ENCODE measurements around the gene SNTA1.

Gene SNTA1

GRCh38 chr20:33404281-33404680, 39.3 kb downstream of the SNTA1 start:
- no peaks in the 10 kb centered on the region for H3K27me3 ChIP-seq (ENCODE audit: control insufficient read depth in 3 of 3, insufficient read depth in 3 of 3, low read depth in 1 of 3, low read length in 3 of 3)
- no peak overlapping the region for H3K27ac ChIP-seq (replicated peaks; ENCODE audit: low read length)
- H3K79me1 ChIP-seq (ENCODE audit: low read depth, low read length), result peaks cover 11% of the 10 kb centered on the region
- DNase-seq (ENCODE audit: low spot score), result no peak
- peaks cover 0 to 6% of the 10 kb centered on the region in 2 donors for H3K9me3 ChIP-seq (replicated peaks in 1 of 2; ENCODE audit: control insufficient read depth in 2 of 2, insufficient read depth in 1 of 2, low read depth in 1 of 2, low read length in 2 of 2)
- H3K36me3 ChIP-seq (replicated peaks in 1 of 2; ENCODE audit: control insufficient read depth in 2 of 2, insufficient read depth in 2 of 2, low read length in 2 of 2), result peaks cover 0 to 22% of the 10 kb centered on the region in 2 donors
- H3K4me1 ChIP-seq (ENCODE audit: control insufficient read depth in 2 of 2, insufficient read depth in 1 of 2, low read depth in 1 of 2, low read length in 2 of 2), result peaks cover 6 to 10% of the 10 kb centered on the region in 2 donors
- H2BK12ac ChIP-seq (ENCODE audit: low read length), result no peak overlapping the region
- no peak overlapping the region for H3K4me2 ChIP-seq (ENCODE audit: insufficient read depth, low read length, poor library complexity, severe bottlenecking)
- H3K18ac ChIP-seq (ENCODE audit: low read length), result no peak overlapping the region
- no peak overlapping the region for H2AK5ac ChIP-seq (ENCODE audit: low read depth, low read length)
- no peak overlapping the region for H3K9ac ChIP-seq (ENCODE audit: low read depth, low read length, poor library complexity)
- H2AFZ ChIP-seq (ENCODE audit: low read length), result no peak overlapping the region
- H3K4ac ChIP-seq (ENCODE audit: low read length), result no peak overlapping the region
- WGBS, 2 donors (ENCODE audit: extremely low coverage in 2 of 2, insufficient read length in 2 of 2, insufficient replicate concordance in 1 of 2), result no CpG with 5 or more reads among the region's 2 CpGs
- H3K4me3 ChIP-seq (ENCODE audit: low read length in 2 of 2), result no peak overlapping the region
- no peak overlapping the region for H4K8ac ChIP-seq (ENCODE audit: low read depth, low read length)
- H2BK5ac ChIP-seq (ENCODE audit: low read length), result no peak overlapping the region
- H3K14ac ChIP-seq (ENCODE audit: low read length), result no peak overlapping the region
- no peak overlapping the region for H2BK15ac ChIP-seq (ENCODE audit: low read length)
- H2BK120ac ChIP-seq (ENCODE audit: low read depth, low read length), result no peak overlapping the region
- no peak overlapping the region for H4K91ac ChIP-seq (ENCODE audit: low read depth, low read length, poor library complexity)
- H3K23ac ChIP-seq (ENCODE audit: low read depth, low read length, poor library complexity), result no peak overlapping the region

GRCh38 chr20:33401921-33402369, 41.6 kb downstream of the SNTA1 start:
- Histone ChIP-seq H2BK5ac (ENCODE audit: low read length) (no peak overlapping the region), H2AK5ac (ENCODE audit: low read depth, low read length) (peak overlapping the region; percentile 3)

GRCh38 chr20:33401184-33401920, 42.2 kb downstream of the SNTA1 start, which contains the start of gene CDK5RAP1:
CDK5RAP1 (minus strand) TSS chr20:33401519; CDS start chr20:33397064, 4,455 bp downstream.
- peak within 1 kb of the TSS; percentile 66 for H3K4me2 ChIP-seq (ENCODE audit: insufficient read depth, low read length, poor library complexity, severe bottlenecking)
- peaks cover 0 to 14% of the 10 kb centered on the region in 2 donors for H3K36me3 ChIP-seq (replicated peaks in 1 of 2; ENCODE audit: control insufficient read depth in 2 of 2, insufficient read depth in 2 of 2, low read length in 2 of 2)
- H3K9me3 ChIP-seq (replicated peaks in 1 of 2; ENCODE audit: control insufficient read depth in 2 of 2, insufficient read depth in 1 of 2, low read depth in 1 of 2, low read length in 2 of 2), result no peaks in the 10 kb centered on the region
- peak within 1 kb of the TSS; percentile 96 for H3K9ac ChIP-seq (ENCODE audit: low read depth, low read length, poor library complexity)
- H2BK5ac ChIP-seq (ENCODE audit: low read length), result no peak within 1 kb of the TSS
- H2AK5ac ChIP-seq (ENCODE audit: low read depth, low read length), result peak within 1 kb of the TSS; percentile 3
- H3K27me3 ChIP-seq (ENCODE audit: control insufficient read depth in 3 of 3, insufficient read depth in 3 of 3, low read depth in 1 of 3, low read length in 3 of 3), result no peaks in the 10 kb centered on the region
- H3K14ac ChIP-seq (ENCODE audit: low read length), result peak within 1 kb of the TSS; percentile 2
- peak within 1 kb of the TSS; percentile 6 for H4K91ac ChIP-seq (ENCODE audit: low read depth, low read length, poor library complexity)
- no peak within 1 kb of the TSS for H3K4ac ChIP-seq (ENCODE audit: low read length)
- no peak within 1 kb of the TSS for H2BK15ac ChIP-seq (ENCODE audit: low read length)
- H3K4me1 ChIP-seq (ENCODE audit: control insufficient read depth in 2 of 2, insufficient read depth in 1 of 2, low read depth in 1 of 2, low read length in 2 of 2), result peaks cover 6 to 10% of the 10 kb centered on the region in 2 donors
- peak; percentile 82 for DNase-seq (ENCODE audit: low spot score)
- no peak within 1 kb of the TSS for H4K8ac ChIP-seq (ENCODE audit: low read depth, low read length)
- no CpG with 5 or more reads among the region's 43 CpGs for WGBS, 2 donors (ENCODE audit: extremely low coverage in 2 of 2, insufficient read length in 2 of 2, insufficient replicate concordance in 1 of 2)
- H3K18ac ChIP-seq (ENCODE audit: low read length), result peak within 1 kb of the TSS; percentile 99
- peaks cover 12% of the 10 kb centered on the region for H3K79me1 ChIP-seq (ENCODE audit: low read depth, low read length)
- no peak within 1 kb of the TSS for H3K27ac ChIP-seq (replicated peaks; ENCODE audit: low read length)
- peak within 1 kb of the TSS; percentile 79 to 99 for H3K4me3 ChIP-seq (ENCODE audit: low read length in 2 of 2)
- H2BK120ac ChIP-seq (ENCODE audit: low read depth, low read length), result peak within 1 kb of the TSS; percentile 68
- H2AFZ ChIP-seq (ENCODE audit: low read length), result peak within 1 kb of the TSS; percentile 97
- H3K23ac ChIP-seq (ENCODE audit: low read depth, low read length, poor library complexity), result peak within 1 kb of the TSS; percentile 99
- H2BK12ac ChIP-seq (ENCODE audit: low read length), result no peak within 1 kb of the TSS

More at GRCh38 chr20:33401921-33402369, 41.6 kb downstream of the SNTA1 start:
- Histone ChIP-seq H3K27ac (replicated peaks; ENCODE audit: low read length) (no peak overlapping the region), H3K18ac (ENCODE audit: low read length) (no peak overlapping the region), H3K23ac (ENCODE audit: low read depth, low read length, poor library complexity) (no peak overlapping the region), H2BK12ac (ENCODE audit: low read length) (no peak overlapping the region), H2AFZ (ENCODE audit: low read length) (peak overlapping the region; percentile 97), H3K4me3 (ENCODE audit: low read length in 2 of 2) (peak overlapping the region in 1 of 2 donors; percentile 79), H3K4ac (ENCODE audit: low read length) (no peak overlapping the region), H3K27me3 (ENCODE audit: control insufficient read depth in 3 of 3, insufficient read depth in 3 of 3, low read depth in 1 of 3, low read length in 3 of 3) (no peaks in the 10 kb centered on the region), H2BK120ac (ENCODE audit: low read depth, low read length) (no peak overlapping the region), H2BK15ac (ENCODE audit: low read length) (no peak overlapping the region), H3K14ac (ENCODE audit: low read length) (no peak overlapping the region), H3K9me3 (replicated peaks in 1 of 2; ENCODE audit: control insufficient read depth in 2 of 2, insufficient read depth in 1 of 2, low read depth in 1 of 2, low read length in 2 of 2) (no peaks in the 10 kb centered on the region), H3K9ac (ENCODE audit: low read depth, low read length, poor library complexity) (no peak overlapping the region), H3K79me1 (ENCODE audit: low read depth, low read length) (peaks cover 12% of the 10 kb centered on the region), H3K4me2 (ENCODE audit: insufficient read depth, low read length, poor library complexity, severe bottlenecking) (peak overlapping the region; percentile 47), H4K91ac (ENCODE audit: low read depth, low read length, poor library complexity) (no peak overlapping the region), H3K36me3 (replicated peaks in 1 of 2; ENCODE audit: control insufficient read depth in 2 of 2, insufficient read depth in 2 of 2, low read length in 2 of 2) (peaks cover 0 to 13% of the 10 kb centered on the region in 2 donors), H3K4me1 (ENCODE audit: control insufficient read depth in 2 of 2, insufficient read depth in 1 of 2, low read depth in 1 of 2, low read length in 2 of 2) (peaks cover 6 to 10% of the 10 kb centered on the region in 2 donors), H4K8ac (ENCODE audit: low read depth, low read length) (no peak overlapping the region)
- DNase-seq (ENCODE audit: low spot score), result no peak
- no CpG with 5 or more reads among the region's 8 CpGs for WGBS, 2 donors (ENCODE audit: extremely low coverage in 2 of 2, insufficient read length in 2 of 2, insufficient replicate concordance in 1 of 2)

- H3K4me1 ChIP-seq (ENCODE audit: control insufficient read depth in 2 of 2, insufficient read depth in 1 of 2, low read depth in 1 of 2, low read length in 2 of 2), result peaks cover 6 to 10% of the 10 kb centered on the region in 2 donors
- H3K9ac ChIP-seq (ENCODE audit: low read depth, low read length, poor library complexity), result peak overlapping the region; percentile 96
- H2BK15ac ChIP-seq (ENCODE audit: low read length), result no peak overlapping the region
- H3K23ac ChIP-seq (ENCODE audit: low read depth, low read length, poor library complexity), result no peak overlapping the region
- H3K9me3 ChIP-seq (replicated peaks in 1 of 2; ENCODE audit: control insufficient read depth in 2 of 2, insufficient read depth in 1 of 2, low read depth in 1 of 2, low read length in 2 of 2), result no peaks in the 10 kb centered on the region
- DNase-seq (ENCODE audit: low spot score), result no peak
- H3K27me3 ChIP-seq (ENCODE audit: control insufficient read depth in 3 of 3, insufficient read depth in 3 of 3, low read depth in 1 of 3, low read length in 3 of 3), result no peaks in the 10 kb centered on the region
- peak overlapping the region; percentile 97 for H2AFZ ChIP-seq (ENCODE audit: low read length)
- no peak overlapping the region for H4K8ac ChIP-seq (ENCODE audit: low read depth, low read length)
- peak overlapping the region; percentile 6 for H4K91ac ChIP-seq (ENCODE audit: low read depth, low read length, poor library complexity)
- peak overlapping the region; percentile 79 to 99 for H3K4me3 ChIP-seq (ENCODE audit: low read length in 2 of 2)
- H3K4ac ChIP-seq (ENCODE audit: low read length), result no peak overlapping the region
- no peak overlapping the region for H2BK12ac ChIP-seq (ENCODE audit: low read length)
- no peak overlapping the region for H3K18ac ChIP-seq (ENCODE audit: low read length)
- no peak overlapping the region for H2BK5ac ChIP-seq (ENCODE audit: low read length)
- H3K27ac ChIP-seq (replicated peaks; ENCODE audit: low read length), result no peak overlapping the region
- H2BK120ac ChIP-seq (ENCODE audit: low read depth, low read length), result no peak overlapping the region
- peak overlapping the region; percentile 66 for H3K4me2 ChIP-seq (ENCODE audit: insufficient read depth, low read length, poor library complexity, severe bottlenecking)
- H2AK5ac ChIP-seq (ENCODE audit: low read depth, low read length), result no peak overlapping the region
- peak overlapping the region; percentile 2 for H3K14ac ChIP-seq (ENCODE audit: low read length)
- peaks cover 0 to 20% of the 10 kb centered on the region in 2 donors for H3K36me3 ChIP-seq (replicated peaks in 1 of 2; ENCODE audit: control insufficient read depth in 2 of 2, insufficient read depth in 2 of 2, low read length in 2 of 2)
- WGBS, 2 donors (ENCODE audit: extremely low coverage in 2 of 2, insufficient read length in 2 of 2, insufficient replicate concordance in 1 of 2), result no CpG with 5 or more reads among the region's 8 CpGs
- H3K79me1 ChIP-seq (ENCODE audit: low read depth, low read length), result peaks cover 12% of the 10 kb centered on the region
Measured at GRCh38 chr20:33400812-33401183, 42.8 kb downstream of the SNTA1 start.
